SK-N-MC (cell line): ENCODE results near the gene MNX1.
A peak's percentile ranks its signal among the peaks of the same experiment; 100 is the strongest.

Source experiments
- DNase-seq: peaks from one replicate; pipeline ENCODE4 v3.0.0-alpha.2; 2011; ENCODE audit warnings: low read depth, low spot score
- H3K27ac ChIP-seq: fragments of 200-600 bp; sonication (generic); 2 replicates; pipeline ENCODE4 v1.5.1; 2016; ENCODE audit warnings: mixed run types
- H3K36me3 ChIP-seq: fragments of 200-600 bp; sonication (generic); 2 replicates; pipeline ENCODE4 v1.6.1; 2017; ENCODE audit warnings: antibody characterized with exemption, low read length, mixed read lengths; ENCODE audit not compliant: insufficient read depth
- H3K4me3 ChIP-seq: fragments of 200-600 bp; sonication (generic); 2 replicates; pipeline ENCODE4 v1.5.1; 2016
- H3K9ac ChIP-seq: fragments of 200-600 bp; sonication (generic); 2 replicates; pipeline ENCODE4 v1.8.0; 2017; ENCODE audit warnings: mixed run types, mixed read lengths; ENCODE audit not compliant: insufficient read length
- H3K9me3 ChIP-seq: fragments of 200-600 bp; sonication (generic); 2 replicates; pipeline ENCODE4 v1.6.1; 2017; ENCODE audit warnings: low read depth, mild to moderate bottlenecking, antibody characterized with exemption, low read length, moderate library complexity, mixed read lengths
- EZH2 ChIP-seq: fragments of 200-600 bp; sonication (generic); IDR thresholded peaks from one replicate; pipeline ENCODE4 v1.6.1; 2017; ENCODE audit warnings: antibody characterized with exemption
- FOXP2 ChIP-seq: optimal IDR thresholded peaks from 2 replicates; pipeline ENCODE3; 2011; ENCODE audit warnings: mild to moderate bottlenecking, moderate library complexity; ENCODE audit not compliant: insufficient read depth; ENCODE audit errors: extremely low read length, control extremely low read depth
- POLR2AphosphoS5 ChIP-seq: IDR thresholded peaks from 2 replicates; pipeline ENCODE4 v1.6.1; 2012; ENCODE audit warnings: mild to moderate bottlenecking, low read depth, low read length, borderline replicate concordance

Gene MNX1

DNA sequence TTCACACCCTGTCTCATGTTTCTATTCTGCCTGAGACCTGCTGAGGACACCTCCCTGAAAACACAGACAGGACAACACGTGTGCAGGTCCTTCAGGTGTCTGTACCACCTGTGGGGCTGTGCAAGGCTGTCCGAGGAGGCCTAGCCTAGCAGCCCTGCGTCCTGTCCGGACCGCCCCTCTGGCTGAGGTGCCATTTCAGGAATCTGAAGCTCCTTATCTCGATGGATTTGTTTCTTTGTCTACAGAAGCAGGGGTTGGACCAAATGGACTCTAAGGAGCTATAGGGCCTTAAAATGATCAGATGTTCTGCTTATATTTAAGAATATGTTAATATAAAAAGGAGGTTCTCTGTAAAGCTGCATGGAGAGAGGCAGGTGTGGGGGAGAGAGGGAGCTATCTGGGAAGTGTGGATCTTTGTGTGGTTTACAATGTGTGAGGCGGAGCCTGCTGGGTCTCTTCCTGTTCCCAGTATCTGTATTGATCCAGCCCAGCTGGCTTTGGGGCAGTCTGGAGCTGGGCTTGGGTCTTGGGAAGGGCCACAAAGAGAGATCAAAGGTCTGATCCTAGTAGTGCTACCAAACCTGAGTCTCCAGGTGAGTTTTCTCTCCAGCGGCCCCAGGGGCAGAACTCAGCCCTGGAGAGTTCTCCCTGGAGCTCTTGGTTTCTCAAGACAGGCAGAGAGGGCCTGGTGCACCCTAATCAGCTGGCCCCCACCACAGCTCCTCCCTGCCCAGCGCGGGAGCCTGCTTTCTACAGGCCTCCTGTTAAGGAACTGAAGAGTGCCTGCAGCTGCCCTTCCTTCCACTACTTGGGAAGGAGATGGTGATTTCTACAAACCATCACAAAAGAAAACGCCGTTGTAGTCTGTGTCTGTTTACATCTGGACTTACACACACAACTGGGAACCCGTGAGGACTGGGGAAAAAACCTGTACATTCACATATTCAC, 3.4 kb upstream of the MNX1 start:
- Histone ChIP-seq H3K27ac (no peak overlapping the region), H3K9me3 (no peaks in the 10 kb centered on the region), H3K36me3 (no peaks in the 10 kb centered on the region), H3K9ac (no peak overlapping the region), H3K4me3 (no peak overlapping the region)
- DNase-seq: no peak
- TF ChIP-seq EZH2 (no peak), FOXP2 (no peak), POLR2AphosphoS5 (no peak)

DNA sequence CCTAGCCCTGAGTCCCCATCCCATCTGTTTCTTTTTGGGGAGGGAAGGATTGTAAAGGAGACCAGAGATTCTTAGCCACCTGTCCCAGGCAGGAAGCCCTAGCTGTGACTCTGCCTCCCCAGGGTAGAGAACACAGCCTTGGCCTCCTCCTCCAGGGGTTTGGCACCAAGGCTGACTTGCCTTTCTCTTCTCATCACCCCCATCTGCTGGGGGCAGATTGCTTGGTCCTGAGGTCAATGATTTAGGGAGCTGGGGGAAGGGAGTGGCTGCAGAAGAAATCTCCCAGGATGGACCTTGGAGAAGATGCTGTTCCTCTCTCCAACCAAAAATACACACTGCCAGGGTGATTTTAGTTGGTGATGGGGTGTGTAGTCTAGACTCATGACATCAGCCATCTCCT, 2.6 kb upstream of the MNX1 start:
- no peak overlapping the region for H3K9ac ChIP-seq
- TF ChIP-seq FOXP2: no peak
- no peak for TF ChIP-seq EZH2
- no peaks in the 10 kb centered on the region for H3K9me3 ChIP-seq
- H3K27ac ChIP-seq: no peak overlapping the region
- no peak for DNase-seq
- no peak overlapping the region for H3K4me3 ChIP-seq
- H3K36me3 ChIP-seq: no peaks in the 10 kb centered on the region

DNA sequence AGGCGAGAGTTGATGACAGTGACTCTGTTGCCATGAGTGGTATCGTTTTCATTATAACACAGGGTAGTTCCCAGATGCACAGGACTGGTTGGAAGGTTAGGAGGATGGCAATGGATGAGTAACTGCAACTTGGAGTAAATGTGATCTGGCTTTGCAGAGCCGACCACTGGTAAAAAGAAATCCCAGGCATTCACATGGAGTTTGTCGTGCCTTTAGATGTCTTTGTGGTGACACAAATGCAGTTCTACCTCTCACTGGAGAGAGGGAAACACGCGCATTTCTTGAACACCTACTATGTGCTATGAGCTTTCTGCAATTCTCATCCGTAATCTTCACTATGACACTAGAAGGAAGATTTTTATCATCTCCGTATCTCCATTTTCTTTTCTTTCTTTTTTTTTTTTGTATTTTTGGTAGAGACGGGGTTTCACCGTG, 1.7 kb upstream of the MNX1 start:
- Histone ChIP-seq H3K36me3 (no peaks in the 10 kb centered on the region), H3K27ac (no peak overlapping the region), H3K9me3 (no peaks in the 10 kb centered on the region), H3K4me3 (no peak overlapping the region), H3K9ac (no peak overlapping the region)
- no peak for DNase-seq
- TF ChIP-seq POLR2AphosphoS5 (no peak), EZH2 (no peak), FOXP2 (no peak)

DNA sequence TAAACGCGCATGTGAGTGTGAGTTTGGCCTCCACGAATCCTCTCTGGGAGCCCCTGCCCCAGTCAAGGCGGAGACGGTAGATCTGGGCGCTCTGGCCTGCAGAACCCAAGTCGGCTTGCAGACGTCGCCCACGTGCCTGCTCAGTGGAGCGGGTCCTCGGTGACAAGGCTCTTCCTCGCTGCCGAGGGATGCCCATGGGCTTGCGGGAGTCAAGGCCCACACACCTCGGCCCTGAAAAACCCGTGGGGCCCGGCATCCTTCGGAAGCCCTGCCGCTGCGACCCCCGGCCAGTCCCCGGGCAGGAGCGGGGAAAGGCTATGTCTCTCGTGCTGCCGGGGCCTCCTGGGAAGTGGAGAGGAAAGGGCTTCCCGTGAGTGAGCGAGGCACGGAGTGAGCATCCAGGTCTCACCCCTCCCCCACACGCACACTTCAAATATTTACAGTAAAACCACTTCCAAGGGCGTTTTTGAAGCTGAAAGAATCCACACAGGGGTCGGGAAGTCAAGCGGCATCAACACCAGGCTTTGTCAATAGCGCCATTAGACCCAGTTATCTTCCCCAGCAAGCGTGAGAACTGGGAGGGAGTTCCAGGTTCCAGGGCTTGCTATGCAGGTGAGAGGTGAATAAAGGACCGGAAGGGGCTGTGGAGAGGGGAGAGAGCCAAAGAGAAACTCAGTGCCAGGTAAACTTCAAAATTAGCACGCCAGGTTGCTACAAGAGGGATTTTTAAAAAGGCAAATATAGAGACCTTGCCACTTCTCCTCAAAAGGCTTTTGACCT, 1.1 kb upstream of the MNX1 start:
- Histone ChIP-seq H3K27ac (no peak overlapping the region), H3K9ac (no peak overlapping the region), H3K9me3 (no peaks in the 10 kb centered on the region), H3K36me3 (no peaks in the 10 kb centered on the region), H3K4me3 (peak overlapping the region; percentile 77)
- TF ChIP-seq FOXP2: no peak
- TF ChIP-seq EZH2: peak; percentile 77
- TF ChIP-seq POLR2AphosphoS5: no peak
- no peak for DNase-seq

DNA sequence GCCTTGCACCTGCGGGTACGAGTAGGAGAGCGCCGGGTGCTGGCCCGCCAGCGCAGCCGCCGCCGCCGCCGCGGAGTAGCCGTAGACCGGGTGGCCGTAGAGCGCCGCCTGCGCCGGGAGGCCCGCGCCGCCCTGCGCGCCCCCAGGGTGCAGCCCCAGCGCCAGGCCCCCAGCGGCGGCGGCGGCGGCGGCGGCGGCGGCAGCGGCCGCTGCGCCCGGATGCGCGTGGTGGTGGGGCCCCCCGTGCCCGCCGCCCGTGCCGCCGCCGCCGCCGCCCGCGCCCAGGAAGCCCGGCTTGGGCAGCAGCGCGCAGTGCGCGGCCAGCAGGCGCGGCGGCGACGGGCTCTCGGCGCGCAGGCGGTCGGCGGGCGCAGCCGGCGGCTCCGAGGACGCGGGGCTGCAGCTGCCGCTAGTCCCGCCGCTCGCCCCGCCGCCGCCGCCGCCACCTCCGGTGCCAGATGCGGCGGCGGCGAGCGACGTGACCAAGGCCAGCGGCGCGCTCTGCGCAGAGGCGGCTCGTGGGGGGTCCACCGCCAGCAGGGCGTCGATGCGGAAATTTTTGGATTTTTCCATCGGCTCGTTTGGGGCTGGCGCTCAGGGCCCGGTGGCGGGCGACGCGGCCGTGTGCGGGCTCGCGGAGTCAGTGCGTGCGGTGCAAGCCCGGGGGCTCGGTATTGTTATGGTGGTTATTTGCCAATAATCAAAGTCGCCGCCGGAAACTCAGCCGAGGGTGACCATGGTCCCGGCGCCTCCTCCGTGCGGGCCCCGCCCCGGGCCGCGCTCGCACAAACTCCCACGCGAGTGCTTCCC, 480 bp downstream of the MNX1 start:
- Histone ChIP-seq H3K27ac (no peak overlapping the region), H3K4me3 (peak overlapping the region; percentile 77), H3K9ac (no peak overlapping the region), H3K9me3 (no peaks in the 10 kb centered on the region), H3K36me3 (no peaks in the 10 kb centered on the region)
- no peak for TF ChIP-seq POLR2AphosphoS5
- no peak for DNase-seq

DNA sequence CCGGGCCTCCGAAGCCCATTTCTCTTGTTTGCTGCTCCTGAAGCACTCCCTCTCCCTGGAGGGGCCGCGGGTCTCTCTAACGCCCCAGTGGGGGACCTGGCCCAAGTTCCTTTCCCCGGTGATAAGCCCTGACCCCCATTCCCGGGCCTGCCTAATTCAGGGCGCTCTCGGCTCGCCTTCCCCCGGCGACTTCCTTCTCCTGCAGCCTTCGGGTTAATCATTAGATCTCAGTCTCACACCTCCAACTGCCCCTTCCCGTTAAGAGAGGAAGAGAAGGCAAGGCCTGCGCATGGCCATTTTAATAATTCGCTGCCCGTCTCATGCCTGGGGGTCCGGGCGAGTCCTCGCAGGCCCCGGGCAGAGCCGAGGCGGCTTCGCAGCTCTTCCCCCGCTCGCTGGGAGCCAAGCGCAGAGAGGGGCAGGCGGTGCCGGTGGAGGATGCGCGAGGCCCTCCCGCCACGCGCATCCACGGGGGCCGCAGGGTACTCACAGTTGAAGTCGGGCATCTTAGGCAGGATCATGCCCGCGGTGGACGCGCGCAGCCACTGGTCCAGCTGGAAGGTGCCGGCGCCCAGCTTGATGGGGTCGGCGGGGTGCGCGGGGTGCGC, 1.2 kb downstream of the MNX1 start:
- Histone ChIP-seq H3K9ac (no peak overlapping the region), H3K27ac (no peak overlapping the region), H3K9me3 (no peaks in the 10 kb centered on the region), H3K36me3 (no peaks in the 10 kb centered on the region), H3K4me3 (peak overlapping the region; percentile 42; the same call in 1 of the 2 replicates)
- DNase-seq: no peak
- peak; percentile 79 for TF ChIP-seq EZH2
- no peak for TF ChIP-seq FOXP2

DNA sequence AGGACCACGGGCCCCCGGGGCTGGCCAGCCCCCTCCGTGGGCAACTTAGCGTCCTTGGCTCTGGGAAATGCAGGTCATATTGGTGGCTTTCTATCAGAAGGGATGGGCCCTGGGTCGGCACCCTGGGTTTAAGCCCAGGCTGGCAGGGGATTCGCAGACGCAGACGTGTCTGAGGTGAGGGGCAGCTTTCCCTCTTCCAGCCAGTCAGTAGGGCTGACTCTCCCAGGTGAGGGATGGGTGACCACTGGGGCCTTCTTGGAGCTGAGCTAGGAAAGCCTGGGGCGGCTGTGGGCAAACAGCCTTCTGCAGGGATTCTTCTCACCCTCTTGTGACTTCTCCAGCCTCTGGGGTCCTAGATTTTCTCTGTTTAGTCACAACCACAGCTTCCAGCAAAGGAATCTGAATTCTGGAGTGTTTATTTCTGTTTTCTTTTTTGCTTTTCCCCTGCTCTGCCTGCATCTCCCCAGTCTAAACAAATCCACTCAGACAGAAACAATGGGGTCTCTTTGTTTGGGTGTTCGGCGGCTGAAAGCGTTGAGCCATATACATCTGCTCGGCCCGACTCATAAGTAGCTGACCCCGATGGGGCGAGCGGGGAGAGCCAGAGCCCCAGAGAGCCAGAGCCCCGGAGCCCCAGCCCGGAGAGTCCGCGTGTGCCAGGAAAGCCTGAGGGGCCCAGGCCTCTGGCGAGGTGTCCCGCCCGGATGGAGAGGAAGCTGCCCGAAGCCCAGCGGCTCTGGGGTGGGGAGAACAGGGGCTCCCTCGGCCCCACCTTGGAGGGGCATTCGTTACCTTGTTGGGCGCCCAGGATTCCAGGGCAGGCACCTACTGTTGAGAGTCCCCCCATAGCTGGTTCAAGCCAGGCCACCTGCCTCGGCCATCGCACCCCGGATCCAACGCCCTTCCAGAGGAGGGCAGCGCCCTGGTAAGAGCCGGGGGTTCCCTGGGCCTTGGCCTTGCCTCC, 2.0 kb downstream of the MNX1 start:
- no peak for DNase-seq
- Histone ChIP-seq H3K27ac (no peak overlapping the region), H3K9me3 (no peaks in the 10 kb centered on the region), H3K36me3 (no peaks in the 10 kb centered on the region), H3K4me3 (no peak overlapping the region), H3K9ac (no peak overlapping the region)
- TF ChIP-seq POLR2AphosphoS5: no peak
- TF ChIP-seq FOXP2: no peak
- TF ChIP-seq EZH2: no peak
